Smooth muscle cell of the brain vasculature (primary cell): ENCODE results near the gene SORBS2.
"Not testable (repeated sequence)": the region's sequence is repeated elsewhere in the genome, so short reads cannot be mapped to it uniquely, and the experiment has no call there.

Experiments
- DNase-seq: peaks from one replicate; pipeline ENCODE4 v3.0.0-alpha.2; 2012; ENCODE audit warnings: low read depth, low spot score

The SORBS2 gene

DNA sequence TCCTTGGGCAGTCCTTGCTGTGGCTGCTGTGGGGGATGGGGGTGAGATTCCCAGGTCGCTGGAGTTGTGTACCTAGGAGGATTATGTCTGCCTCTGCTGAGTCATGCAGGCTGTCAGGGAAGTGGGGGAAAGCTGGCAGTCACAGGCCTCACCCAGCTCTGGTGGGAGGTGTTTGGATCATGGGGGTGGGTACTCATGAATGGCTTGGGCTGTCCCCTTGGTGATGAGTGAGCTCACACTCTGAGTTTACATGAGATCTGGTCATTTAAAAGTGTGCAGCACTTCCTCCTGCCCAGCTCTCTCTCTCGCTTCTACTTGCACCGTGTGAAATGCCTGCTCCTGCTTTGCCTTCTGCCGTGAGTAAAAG is 252.1 kb downstream of the SORBS2 start:
- DNase-seq: no peak

DNA sequence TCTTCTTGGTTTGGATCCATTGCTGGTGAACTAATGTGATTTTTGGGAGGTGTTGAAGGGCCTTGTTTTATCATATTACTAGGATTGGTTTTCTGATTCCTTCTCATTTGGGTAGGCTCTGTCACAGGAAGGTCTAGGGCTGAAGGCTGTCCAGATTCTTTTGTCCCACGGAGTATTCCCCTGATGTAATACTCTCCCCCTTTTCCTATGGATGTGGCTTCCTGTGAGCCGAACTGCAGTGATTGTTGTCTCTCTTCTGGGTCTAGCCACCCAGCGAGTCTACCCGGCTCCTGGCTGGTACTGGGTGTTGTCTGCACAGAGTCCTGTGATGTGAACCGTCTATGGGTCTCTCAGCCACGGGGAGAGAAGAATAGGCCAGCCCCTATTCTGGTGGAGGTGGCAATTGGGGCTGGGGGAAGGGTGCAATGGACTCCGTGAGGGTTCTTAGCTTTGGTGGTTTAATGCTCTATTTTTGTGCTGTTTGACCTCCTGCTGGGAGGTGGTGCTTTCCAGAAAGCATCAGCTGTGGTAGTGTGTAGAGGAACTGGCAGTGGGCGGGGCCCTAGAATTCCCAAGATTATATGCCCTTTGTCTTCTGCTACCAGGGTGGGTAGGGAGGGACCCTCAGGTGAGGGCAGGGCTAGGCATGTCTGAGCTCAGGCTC is 252.6 kb downstream of the SORBS2 start:
- DNase-seq: not testable (repeated sequence)

GRCh38 chr4:185554365-185555126 is 257.4 kb downstream of the SORBS2 start:
- DNase-seq: no peak

- DNase-seq: no peak
Observed at GRCh38 chr4:185552254-185552653, 259.7 kb downstream of the SORBS2 start.

GRCh38 chr4:185550933-185551332 is 261.1 kb downstream of the SORBS2 start:
- no peak for DNase-seq

DNA sequence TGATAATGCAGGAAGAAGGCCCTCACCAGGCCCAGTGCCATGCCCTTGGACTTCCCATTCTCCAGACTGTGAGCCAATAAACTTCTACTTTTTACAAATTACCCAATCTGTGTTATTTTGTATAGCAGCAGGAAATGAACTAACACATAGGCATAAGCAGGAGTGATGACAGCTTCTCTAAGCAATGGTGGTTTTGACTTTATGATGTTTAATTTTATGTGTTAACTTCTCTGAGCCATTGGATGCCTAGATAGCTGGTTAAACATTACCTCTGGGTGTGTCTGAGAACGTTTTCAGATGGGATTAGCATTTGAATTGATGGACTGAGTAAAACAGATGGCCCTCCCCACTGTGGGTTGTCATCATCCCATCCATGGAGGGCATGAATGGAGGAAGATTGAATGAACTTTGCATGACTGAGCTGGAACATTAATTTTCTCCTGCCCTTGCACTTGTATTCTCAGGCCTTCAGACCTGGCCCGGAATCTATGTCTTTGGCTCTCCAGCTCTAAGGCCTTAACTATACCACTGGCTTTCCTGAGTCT is 262.8 kb downstream of the SORBS2 start:
- no peak for DNase-seq

DNA sequence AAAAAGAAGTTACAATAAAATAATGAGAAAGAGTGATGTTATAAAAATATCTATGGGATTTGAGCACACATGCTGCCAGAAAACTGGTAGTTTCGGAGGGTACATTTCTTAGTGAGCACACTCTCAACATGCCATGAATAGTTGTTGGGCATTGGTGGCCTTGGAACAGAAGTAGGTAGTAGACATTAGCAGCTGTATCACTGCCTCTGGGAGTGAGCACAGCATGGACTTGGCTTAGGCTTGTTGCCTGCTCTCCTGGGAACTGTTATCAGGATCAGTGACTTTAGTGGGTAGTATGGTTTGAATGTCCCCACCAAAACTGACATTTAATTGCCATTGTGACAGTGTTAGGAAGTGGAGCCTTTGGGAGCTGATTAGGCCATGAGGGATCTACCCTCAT is 263.4 kb downstream of the SORBS2 start:
- no peak for DNase-seq

- no peak for DNase-seq
Observed at GRCh38 chr4:185546335-185546734, 265.7 kb downstream of the SORBS2 start.

GRCh38 chr4:185542626-185543315 is 269.2 kb downstream of the SORBS2 start:
- no peak for DNase-seq

GRCh38 chr4:185541251-185541727 is 270.7 kb downstream of the SORBS2 start:
- no peak for DNase-seq

DNA sequence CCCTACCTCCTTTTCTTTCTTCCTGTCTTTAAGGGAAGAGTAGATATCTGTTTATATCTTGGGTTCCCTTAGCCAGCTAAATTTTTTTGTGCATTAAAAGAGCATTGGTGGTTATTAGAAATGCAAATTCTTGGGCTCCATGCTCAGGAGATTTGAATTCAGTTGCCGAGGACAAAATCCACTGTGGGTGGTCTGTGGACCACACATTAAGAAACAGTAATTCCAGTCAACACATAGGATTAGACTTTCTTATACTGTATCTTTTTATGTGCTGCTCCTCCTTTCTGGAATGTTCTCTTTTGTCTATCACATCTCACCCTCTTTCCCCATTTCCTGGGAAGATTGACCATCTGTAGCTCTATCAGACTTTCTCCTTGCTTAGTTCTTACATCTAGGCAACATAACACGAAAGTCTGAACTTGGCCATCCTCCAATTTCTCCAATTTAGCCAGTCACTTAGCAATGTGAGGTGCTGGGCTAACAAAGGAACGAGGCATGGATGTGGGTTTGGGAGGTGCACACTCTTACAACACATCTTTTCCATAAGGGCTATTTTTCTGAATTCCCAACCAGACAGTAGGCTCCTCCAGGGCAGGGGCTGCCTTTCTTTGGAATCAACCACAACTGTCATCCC is 271.4 kb downstream of the SORBS2 start:
- no peak for DNase-seq

GRCh38 chr4:185540040-185540439 is 272.0 kb downstream of the SORBS2 start:
- no peak for DNase-seq

- DNase-seq: no peak
Observed at GRCh38 chr4:185538806-185539205, 273.2 kb downstream of the SORBS2 start.

DNA sequence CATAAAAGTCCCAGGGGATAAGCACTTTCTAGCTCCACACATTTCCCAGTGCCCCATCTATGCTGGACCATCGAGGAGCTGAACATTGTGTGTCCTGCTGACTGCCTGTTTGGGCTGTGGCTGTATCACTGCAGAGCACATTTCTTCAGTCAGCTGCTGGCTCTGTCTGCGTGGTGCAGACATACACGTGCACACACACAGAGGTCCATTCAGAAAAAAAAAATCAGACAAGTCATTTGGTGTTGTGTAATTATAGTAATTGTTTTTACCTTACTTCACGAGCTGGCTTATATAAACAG is 275.6 kb downstream of the SORBS2 start:
- no peak for DNase-seq

DNA sequence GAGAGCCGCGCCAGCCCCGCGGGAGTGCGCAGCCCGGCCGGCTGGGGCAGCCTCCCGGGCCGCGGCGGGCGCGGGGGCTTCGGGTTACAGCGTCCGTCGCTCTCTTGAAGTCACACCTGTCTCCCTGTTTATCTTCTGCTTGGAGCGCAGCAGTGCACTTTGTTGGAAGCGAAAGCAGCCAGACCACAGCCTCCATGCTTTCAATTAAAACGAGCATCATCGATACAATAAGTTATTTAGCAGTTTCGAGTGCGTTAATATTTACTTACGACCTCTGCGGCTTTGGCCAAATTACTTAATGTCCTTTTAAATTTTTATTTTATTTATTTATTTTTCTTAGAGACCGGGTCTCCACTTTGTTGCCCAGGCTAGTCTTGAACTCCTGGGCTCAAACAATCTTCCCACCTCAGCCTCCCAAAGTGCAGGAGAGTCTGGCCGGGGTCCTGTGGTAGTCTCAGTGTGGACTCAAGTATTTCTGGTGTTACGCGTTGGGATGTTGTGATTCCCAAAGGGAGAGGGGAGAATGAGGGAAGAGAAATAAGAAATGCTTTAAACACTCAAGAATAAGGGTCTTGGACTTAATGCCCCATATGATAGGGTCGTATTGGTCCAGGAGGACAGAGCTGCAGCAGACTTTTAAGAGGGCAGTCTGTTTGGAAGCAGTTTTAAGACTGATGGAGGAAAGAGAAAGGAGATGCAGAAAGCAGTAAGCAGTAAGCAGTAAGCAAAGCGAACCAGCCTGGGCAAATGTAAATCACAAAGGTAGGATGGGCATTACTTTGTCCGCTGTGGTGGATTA is 276.2 kb downstream of the SORBS2 start:
- no peak for DNase-seq
